OCI-LY7 (cell line): ENCODE measurements around the gene LONRF2.

Source experiments
- CTCF ChIP-seq: fragments of 200-600 bp; sonication (generic); conservative IDR thresholded peaks from 2 replicates; pipeline ENCODE4 v1.5.1; 2014; ENCODE audit warnings: mild to moderate bottlenecking, antibody characterized with exemption, low read length, moderate library complexity, mixed read lengths
- EZH2phosphoT487 ChIP-seq: fragments of 200-600 bp; sonication (generic); IDR thresholded peaks from 2 replicates; pipeline ENCODE4 v1.6.1; 2018; ENCODE audit warnings: low read depth, borderline replicate concordance, mild to moderate bottlenecking, mixed run types, antibody characterized with exemption, low read length, moderate library complexity, mixed read lengths

DNA sequence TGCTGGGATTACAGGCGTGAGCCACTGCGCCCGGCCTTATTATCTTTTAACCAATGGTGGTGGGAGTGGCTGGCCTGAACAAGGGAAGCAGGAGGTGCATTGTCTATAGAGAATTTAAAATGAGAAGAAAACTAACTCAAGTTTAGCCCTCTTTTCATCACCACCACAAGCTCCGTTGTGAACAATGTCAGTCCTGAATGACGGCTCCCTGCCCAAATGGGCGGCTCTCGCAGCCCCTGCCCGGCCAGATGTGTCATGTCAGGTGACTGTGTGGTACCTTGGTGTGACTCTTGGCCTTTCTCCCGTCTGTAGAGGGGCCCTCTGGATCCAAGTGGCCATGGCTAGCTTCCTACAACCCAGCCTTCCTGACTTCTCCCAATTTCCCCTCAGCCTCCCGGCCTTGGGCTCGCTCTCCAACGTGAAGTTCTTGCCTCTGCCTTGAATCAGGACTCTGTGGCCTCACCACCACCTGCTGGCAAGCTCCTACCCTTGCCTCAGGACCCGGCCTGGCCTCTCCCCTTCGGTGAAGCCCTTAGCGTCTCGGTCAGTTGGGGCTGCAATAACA lies 67.6 kb downstream of the LONRF2 start:
- TF ChIP-seq CTCF (no peak), EZH2phosphoT487 (no peak)
